B cell (primary cell): ENCODE measurements around the gene GRIP2. TPM values are rescaled to one million over a fixed set of nuclear protein-coding genes. Genes with fewer than 3 reads are reported as not detected.

Experiments used
- ATAC-seq: fragments of 200-7000 bp; cut with Tn5 transposase; one replicate; pipeline ENCODE4 v1.10.0; 2021; ENCODE audit warnings: low read depth, mild to moderate bottlenecking, moderate number of reproducible peaks, moderate library complexity
- CTCF ChIA-PET: fragments of 350-600 bp; sonication (Branson Sonifier 250); formaldehyde crosslinking; loops from one replicate; lab custom pipeline; 2021; ENCODE audit warnings: antibody characterized with exemption, inconsistent platforms; lab: Charles Lee
- POLR2A ChIA-PET: fragments of 350-600 bp; sonication (Branson Sonifier 250); formaldehyde crosslinking; loops from one replicate; lab custom pipeline; 2021; ENCODE audit warnings: antibody characterized with exemption; lab: Charles Lee
- DNase-seq: peaks from one replicate; pipeline ENCODE4 v3.0.0; 2013
- H2AFZ ChIP-seq: 2 replicates; pipeline ENCODE4 v1.6.1; 2012; ENCODE audit warnings: mild to moderate bottlenecking, low read depth, low read length; ENCODE audit not compliant: insufficient read depth, poor library complexity, severe bottlenecking
- H3K27ac ChIP-seq, 2 donors: 1 replicate in 1 of 2; 2 replicates in 1 of 2; pipeline ENCODE4 v1.5.1; 2012 to 2013; ENCODE audit warnings: low read length in 2 of 2, mild to moderate bottlenecking in 2 of 2, moderate library complexity in 1 of 2
- H3K27me3 ChIP-seq, 4 experiments: fragments of 200-600 bp in 1 of 4; sonication (generic) in 1 of 4; replicated peaks in 1 of 4; 1 replicate in 2 of 4; 2 replicates in 2 of 4; pipeline versions ENCODE4 v1.6.1 to v1.7.0; 2013 to 2016; ENCODE audit warnings: low read length in 3 of 4, mild to moderate bottlenecking in 2 of 4, mixed read lengths in 1 of 4, moderate library complexity in 1 of 4; ENCODE audit not compliant: insufficient read depth in 4 of 4, control insufficient read depth in 3 of 4; ENCODE audit errors: control extremely low read depth in 1 of 4
- H3K36me3 ChIP-seq, 2 experiments: replicated peaks in 1 of 2; 1 replicate in 1 of 2; 2 replicates in 1 of 2; pipeline versions ENCODE4 v1.6.1 to v1.7.1; 2013; ENCODE audit warnings: low read length in 1 of 2; ENCODE audit not compliant: insufficient read depth in 2 of 2, control insufficient read depth in 1 of 2; ENCODE audit errors: control extremely low read depth in 1 of 2, extremely low read depth in 1 of 2
- H3K4me1 ChIP-seq, 2 donors: fragments of 200-600 bp in 1 of 2; sonication (generic) in 1 of 2; 1 replicate in 1 of 2; 2 replicates in 1 of 2; pipeline versions ENCODE4 v1.5.1 to v1.6.1; 2013 to 2017; ENCODE audit warnings: low read length in 2 of 2; ENCODE audit not compliant: control insufficient read depth in 2 of 2, insufficient read depth in 2 of 2
- H3K4me2 ChIP-seq: replicated peaks from 2 replicates; pipeline ENCODE3; 2012; ENCODE audit warnings: mild to moderate bottlenecking, low read depth, low read length; ENCODE audit not compliant: poor library complexity, severe bottlenecking
- H3K4me3 ChIP-seq, 5 experiments: fragments of 200-600 bp in 1 of 5; sonication (generic) in 1 of 5; 1 replicate in 3 of 5; 2 replicates in 2 of 5; pipeline versions ENCODE4 v1.5.1 to v1.7.0; 2011 to 2016; ENCODE audit warnings: low read length in 4 of 5, mild to moderate bottlenecking in 4 of 5, low read depth in 2 of 5, control low read depth in 1 of 5, moderate library complexity in 1 of 5; ENCODE audit not compliant: insufficient read depth in 1 of 5; ENCODE audit errors: control extremely low read depth in 1 of 5, extremely low read depth in 1 of 5
- H3K79me2 ChIP-seq: fragments of 200-600 bp; sonication (generic); one replicate; pipeline ENCODE4 v1.6.0; 2016; ENCODE audit warnings: low read length; ENCODE audit not compliant: control insufficient read depth, insufficient read depth
- H3K9ac ChIP-seq: fragments of 200-600 bp; sonication (generic); 2 replicates; pipeline ENCODE4 v1.6.1; 2017; ENCODE audit warnings: mild to moderate bottlenecking, low read length, moderate library complexity
- H3K9me3 ChIP-seq, 3 donors: one replicate each; pipeline versions ENCODE4 v1.6.1 to v1.7.1; 2013; ENCODE audit warnings: low read length in 2 of 3; ENCODE audit not compliant: control insufficient read depth in 2 of 3, insufficient read depth in 1 of 3; ENCODE audit errors: control extremely low read depth in 1 of 3
- H4K20me1 ChIP-seq: 2 replicates; pipeline ENCODE4 v1.6.0; 2012; ENCODE audit warnings: mild to moderate bottlenecking, low read length; ENCODE audit not compliant: insufficient read depth, control insufficient read depth, poor library complexity, severe bottlenecking
- H3K27ac Mint-ChIP-seq: one replicate; pipeline ENCODE4 v1.8.0; 2021; ENCODE audit warnings: mixed read lengths
- H3K27me3 Mint-ChIP-seq: one replicate; pipeline ENCODE4 v1.8.0; 2021; ENCODE audit warnings: mixed read lengths
- H3K4me1 Mint-ChIP-seq: one replicate; pipeline ENCODE4 v1.8.0; 2021; ENCODE audit warnings: mixed read lengths
- H3K4me3 Mint-ChIP-seq: one replicate; pipeline ENCODE4 v1.8.0; 2021; ENCODE audit warnings: mixed read lengths
- H3K9me3 Mint-ChIP-seq: one replicate; pipeline ENCODE4 v1.8.0; 2022; ENCODE audit warnings: mixed read lengths; ENCODE audit not compliant: insufficient read depth
- CTCF ChIP-seq: fragments of 200-600 bp; IDR thresholded peaks from one replicate; pipeline ENCODE4 v1.8.0; 2022; ENCODE audit warnings: antibody characterized with exemption, mild to moderate bottlenecking
- EZH2 ChIP-seq: IDR thresholded peaks from 2 replicates; pipeline ENCODE4 v1.6.1; 2012; ENCODE audit warnings: borderline replicate concordance, low read depth, mild to moderate bottlenecking, moderate library complexity, low read length; ENCODE audit not compliant: insufficient read depth, poor library complexity, severe bottlenecking
- WGBS: methylation state at CpG from one replicate; pipeline ENCODE4 v1.1.5; 2013; ENCODE audit warnings: missing lambda C conversion rate; ENCODE audit not compliant: insufficient coverage; 5-methylcytosine and 5-hydroxymethylcytosine counted together
- intact Hi-C: fragments of 100-400 bp; cut with micrococcal nuclease; formaldehyde crosslinking; loops from one replicate; pipeline ENCODE4 v1.10.0; 2022
- polyA plus RNA-seq: library from polyadenylated mRNA; depleted of rRNA; stranded (reverse); fragments of >200 nt; gene quantifications from 2 replicates; pipeline ENCODE4 v1.2.3, GENCODE V29; 2012
- total RNA-seq, 2 donors: library from RNA; stranded (reverse); fragments of 120-200 nt in 1 of 2; gene quantifications; 1 replicate in 1 of 2; 2 replicates in 1 of 2; pipeline versions ENCODE4 v1.2.3 to v1.2.4, GENCODE V29; 2013 to 2022

Gene GRIP2
- total and polyA plus RNA-seq, 2 donors (not counting 1 experiment from before 2014, with no cell fraction given): not detected

DNA sequence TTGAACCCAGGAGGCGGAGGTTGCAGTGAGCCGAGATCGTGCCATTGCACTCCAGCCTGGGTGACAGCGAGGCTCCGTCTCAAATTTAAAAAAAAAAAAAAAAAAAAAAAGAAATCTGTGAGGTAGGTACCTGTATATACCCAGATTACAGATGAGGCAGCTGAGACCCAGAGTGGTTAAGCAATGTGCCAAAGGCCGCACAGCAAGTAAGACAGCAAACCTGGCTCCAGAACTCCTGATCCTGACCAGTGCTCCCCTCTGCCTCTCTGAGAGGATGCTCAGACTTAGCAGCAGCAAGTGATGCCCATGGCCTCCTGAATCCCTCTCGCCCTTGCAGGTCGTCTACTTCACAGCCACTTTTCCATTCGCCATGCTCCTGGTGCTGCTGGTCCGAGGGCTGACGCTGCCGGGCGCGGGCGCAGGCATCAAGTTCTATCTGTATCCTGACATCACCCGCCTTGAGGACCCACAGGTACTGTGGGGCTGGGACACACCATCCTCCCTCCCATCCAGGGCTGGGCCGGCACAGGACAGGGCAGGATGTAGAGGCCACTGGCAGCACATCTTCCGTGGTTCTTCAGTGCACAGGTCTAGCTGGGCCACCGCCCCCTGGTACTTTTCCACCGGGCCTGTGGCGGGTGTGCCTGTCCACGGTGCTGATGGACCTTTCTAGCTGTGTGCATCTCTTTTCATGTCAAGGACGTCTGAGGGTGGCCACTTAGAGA is 73.8 kb downstream of the GRIP2 start:
- Histone ChIP-seq H3K4me1 (no peaks in the 10 kb centered on the region), H4K20me1 (no peaks in the 10 kb centered on the region), H3K9me3 (no peaks in the 10 kb centered on the region), H3K36me3 (peaks cover 0 to 54% of the 10 kb centered on the region in 2 experiments), H3K27me3 (no peaks in the 10 kb centered on the region), H3K79me2 (no peaks in the 10 kb centered on the region), H3K4me3 (no peak overlapping the region), H3K27ac (no peak overlapping the region), H3K4me2 (no peak overlapping the region), H2AFZ (no peak overlapping the region), H3K9ac (no peak overlapping the region)
- Mint-ChIP-seq H3K9me3 (no peaks in the 10 kb centered on the region), H3K4me1 (peaks cover 2% of the 10 kb centered on the region), H3K4me3 (no peak overlapping the region), H3K27ac (no peak overlapping the region), H3K27me3 (no peaks in the 10 kb centered on the region)
- ChIA-PET POLR2A (interaction anchor here (0.7 kb wide), 1 partner anchor 181 kb away, joined by 5 read pairs; no protein-coding TSS in a partner anchor), CTCF (interaction anchor here (0.7 to 4.4 kb wide), 18 partner anchors 7 to 835 kb away, joined by 3 to 124 read pairs (median 4); partner anchors contain the start of gene SLC6A6)
- DNase-seq (no peak), ATAC-seq (no peak)
- TF ChIP-seq EZH2 (no peak), CTCF (no peak)
- WGBS: 98% methylated on average over 21 of the region's 23 CpGs
- intact Hi-C loops: no loop called here

GRCh38 chr3:14465425-14465824 is 74.7 kb downstream of the GRIP2 start:
- Histone ChIP-seq H3K27ac (no peak overlapping the region), H3K27me3 (no peaks in the 10 kb centered on the region), H3K9ac (no peak overlapping the region), H3K4me1 (no peaks in the 10 kb centered on the region), H3K4me3 (no peak overlapping the region), H2AFZ (no peak overlapping the region), H3K9me3 (no peaks in the 10 kb centered on the region), H4K20me1 (no peaks in the 10 kb centered on the region), H3K4me2 (no peak overlapping the region), H3K36me3 (peaks cover 0 to 58% of the 10 kb centered on the region in 2 experiments), H3K79me2 (no peaks in the 10 kb centered on the region)
- CTCF ChIA-PET: interaction anchor here (0.7 to 4.4 kb wide), 7 partner anchors 56 to 836 kb away, joined by 3 to 124 read pairs (median 5); partner anchors contain the start of gene SLC6A6
- Mint-ChIP-seq H3K27me3 (no peaks in the 10 kb centered on the region), H3K27ac (no peak overlapping the region), H3K4me3 (no peak overlapping the region), H3K4me1 (peaks cover 2% of the 10 kb centered on the region), H3K9me3 (no peaks in the 10 kb centered on the region)
- no peak for DNase-seq
- POLR2A ChIA-PET: interaction anchor here (0.7 kb wide), 1 partner anchor 182 kb away, joined by 5 read pairs; no protein-coding TSS in a partner anchor
- no peak for ATAC-seq
- TF ChIP-seq EZH2 (no peak), CTCF (no peak)
- WGBS: 100% methylated on average over 2 of the region's 3 CpGs
- intact Hi-C loops: no loop called here
